ENCODE data around the gene GSG1. TPM values are rescaled to one million over a fixed set of nuclear protein-coding genes. Genes with fewer than 3 reads are reported as not detected.
A peak's percentile ranks its signal among the peaks of the same experiment; 100 is the strongest.
"Not testable (repeated sequence)": the region's sequence is repeated elsewhere in the genome, so short reads cannot be mapped to it uniquely, and the experiment has no call there.

The GSG1 gene
- total RNA-seq, 1 experiment from 2014 or later, result not detected

DNA sequence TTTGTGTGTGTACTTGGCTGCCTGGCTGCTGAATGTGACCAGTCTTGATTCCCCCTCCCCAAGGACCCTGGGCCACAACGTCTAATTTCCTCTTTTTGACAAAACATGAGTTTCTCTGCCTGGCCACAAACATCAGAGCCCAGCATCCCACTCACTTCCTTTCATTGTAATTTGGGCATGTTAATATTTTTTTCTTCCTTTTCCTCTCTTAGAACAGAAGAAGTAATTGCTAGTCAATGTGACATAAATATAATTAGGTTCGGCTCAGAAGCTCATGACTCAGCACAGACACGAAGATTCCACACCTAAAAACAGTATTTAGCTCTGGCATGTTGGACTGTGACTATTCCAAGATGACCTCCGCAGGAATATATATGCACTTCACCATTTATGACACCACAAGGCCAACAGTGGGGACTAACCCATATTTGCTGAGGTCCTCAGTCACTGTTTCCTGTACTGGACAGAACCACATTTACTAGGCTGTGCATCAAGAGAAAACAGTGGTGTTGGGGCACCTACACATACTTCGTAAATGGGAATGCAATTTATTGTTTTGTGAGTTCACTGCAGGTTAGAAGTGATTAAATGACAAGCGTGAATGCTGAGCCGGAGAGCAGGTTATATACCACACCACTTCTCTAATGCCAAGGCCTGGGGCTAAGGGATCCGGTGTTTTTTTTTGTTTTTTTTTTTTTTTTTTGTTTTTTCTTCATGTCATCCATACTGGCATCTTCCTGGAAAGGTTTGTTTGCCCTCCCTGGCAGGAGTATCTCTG lies 4.2 kb downstream of the GSG1 start:
- in situ Hi-C loops (cut with HindIII; ENCODE audit: low pct_unique_long_range_greater_than_20kb, low sequenced_read_pairs), result no loop called here
- DNase-seq (ENCODE audit: low read depth, low spot score), result no peak

DNA sequence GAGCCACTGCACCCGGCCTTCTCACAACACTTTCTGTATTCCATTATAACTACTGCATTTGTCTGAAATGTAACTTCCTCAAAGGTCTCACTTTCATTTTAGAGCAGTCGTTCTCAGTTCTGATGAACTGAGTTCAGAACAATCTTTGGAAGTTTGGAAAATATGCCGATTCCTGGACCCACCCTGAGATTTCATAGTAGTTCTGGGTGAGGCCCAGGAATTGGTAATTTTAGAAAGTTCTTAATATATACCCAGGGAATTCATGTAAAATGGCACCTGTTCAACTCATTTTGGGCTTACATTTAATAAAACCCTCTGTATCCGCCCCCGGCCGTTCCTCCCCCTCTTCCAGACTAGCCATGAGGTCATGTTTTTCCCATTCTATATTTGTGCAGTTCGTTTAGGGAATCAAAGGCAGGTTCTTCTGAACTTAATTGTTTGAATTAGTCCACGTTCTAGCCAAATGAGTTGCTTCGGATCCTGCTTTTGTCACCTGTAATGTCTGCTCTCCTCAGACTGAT lies 5.9 kb downstream of the GSG1 start:
- in situ Hi-C loops (cut with HindIII; ENCODE audit: low pct_unique_long_range_greater_than_20kb, low sequenced_read_pairs), result no loop called here
- no peak for DNase-seq (ENCODE audit: low read depth, low spot score)

DNA sequence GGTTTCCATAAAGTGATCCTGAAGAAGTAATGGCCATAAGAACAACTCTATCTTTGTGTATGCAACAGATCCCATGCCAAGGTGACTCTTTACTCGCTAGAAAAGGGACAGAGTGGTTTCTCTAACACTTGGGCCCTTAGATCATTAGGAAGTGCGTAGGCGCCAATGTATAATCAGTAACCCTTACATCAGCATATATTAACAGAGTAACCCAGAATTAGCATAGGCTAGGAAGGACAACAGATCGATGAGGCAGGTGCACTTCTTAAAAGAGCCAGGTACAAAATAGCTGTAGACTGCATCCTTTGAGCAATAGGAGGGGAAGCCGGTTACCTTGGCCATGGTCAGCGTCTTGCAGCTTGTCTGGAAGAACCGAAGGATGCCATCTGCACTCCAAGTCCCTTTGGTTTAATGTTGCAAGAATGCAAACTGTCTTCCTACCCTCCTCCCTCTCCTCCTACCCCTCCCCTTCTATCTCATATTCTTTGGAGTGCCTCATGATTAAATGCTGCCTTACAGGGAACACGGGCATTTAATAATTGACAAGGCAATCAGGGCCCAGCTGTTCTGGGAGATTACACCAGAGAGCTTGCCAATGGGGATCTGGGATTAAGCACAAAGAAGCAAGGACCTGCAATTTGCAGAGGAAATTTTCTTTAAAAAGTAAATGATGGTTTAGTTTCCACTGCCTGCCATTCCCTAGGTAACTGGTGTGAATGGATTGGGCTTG lies 8.0 kb downstream of the GSG1 start:
- in situ Hi-C loops (cut with HindIII; ENCODE audit: low pct_unique_long_range_greater_than_20kb, low sequenced_read_pairs), result no loop called here
- no peak for DNase-seq (ENCODE audit: low read depth, low spot score)

DNA sequence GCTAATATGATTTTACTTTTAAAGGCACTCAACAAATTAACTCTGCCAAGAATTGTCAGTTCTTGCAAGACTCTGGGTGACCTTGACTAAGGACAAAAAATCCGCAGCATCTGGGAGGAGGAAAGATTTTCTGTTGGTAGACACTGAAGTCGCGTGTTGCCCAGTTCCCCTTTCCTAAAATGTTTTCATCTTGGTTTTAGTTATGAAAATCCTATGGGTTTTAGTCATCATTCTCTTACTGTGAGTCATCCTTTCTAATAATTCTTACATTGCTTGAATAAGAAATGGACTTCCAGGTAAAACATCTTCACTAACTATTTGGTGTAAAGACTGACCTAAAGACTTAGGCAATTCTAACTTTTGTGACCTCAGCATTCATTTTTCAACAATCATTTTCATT lies 9.1 kb downstream of the GSG1 start:
- in situ Hi-C loops (cut with HindIII; ENCODE audit: low pct_unique_long_range_greater_than_20kb, low sequenced_read_pairs), result no loop called here
- no peak for DNase-seq (ENCODE audit: low read depth, low spot score)

DNA sequence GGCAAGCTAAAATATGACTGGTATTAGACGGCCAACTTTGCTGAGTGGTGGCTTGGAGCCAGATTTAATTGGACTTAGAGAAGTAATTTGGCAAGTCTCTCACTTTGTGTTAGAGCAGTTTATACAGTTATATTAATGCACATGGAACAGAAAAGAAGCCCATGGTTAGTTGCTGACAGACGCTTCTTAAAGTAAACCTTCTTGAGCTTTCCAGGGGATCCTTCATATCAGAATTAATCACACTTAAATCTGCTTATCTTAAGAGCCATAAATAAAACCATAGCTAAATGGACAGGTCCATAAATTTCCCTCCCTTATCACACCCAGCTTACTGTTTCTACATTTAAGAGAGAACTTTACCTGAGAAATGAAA lies 9.6 kb downstream of the GSG1 start:
- in situ Hi-C loops (cut with HindIII; ENCODE audit: low pct_unique_long_range_greater_than_20kb, low sequenced_read_pairs), result no loop called here
- no peak for DNase-seq (ENCODE audit: low read depth, low spot score)

DNA sequence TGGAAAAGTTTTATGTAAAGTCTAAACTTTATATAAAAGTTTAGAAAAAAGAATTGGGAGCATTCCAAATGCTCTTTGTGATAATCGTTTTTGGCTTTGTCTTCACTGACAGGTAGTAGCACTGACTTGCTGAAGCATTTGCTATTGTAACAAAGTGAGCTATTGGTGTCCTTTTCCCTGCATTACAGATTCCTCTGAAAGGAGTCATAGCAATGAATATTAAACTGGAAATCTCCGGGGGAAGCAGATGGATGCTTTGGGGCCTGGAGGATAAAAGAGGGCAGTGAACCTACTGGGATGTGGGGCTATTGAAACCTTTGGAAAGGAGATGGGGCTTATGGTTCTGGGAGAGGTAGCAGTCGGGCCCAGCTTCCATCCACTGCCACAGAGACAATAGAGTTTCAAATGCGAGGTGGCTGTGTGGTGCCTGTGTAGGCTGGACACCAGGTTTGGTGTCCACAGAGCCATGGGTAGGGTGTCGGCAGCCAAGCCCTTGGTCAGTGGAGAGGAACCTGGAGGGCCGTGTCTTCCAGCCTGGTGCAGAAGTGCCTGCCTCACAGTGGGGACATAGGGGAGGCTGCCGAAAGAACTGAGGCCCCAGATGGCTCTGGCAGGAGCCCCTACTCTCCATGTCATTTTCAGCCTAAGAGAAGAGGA lies 10.1 kb downstream of the GSG1 start:
- no peak for DNase-seq (ENCODE audit: low read depth, low spot score)
- in situ Hi-C loops (cut with HindIII; ENCODE audit: low pct_unique_long_range_greater_than_20kb, low sequenced_read_pairs), result no loop called here

DNA sequence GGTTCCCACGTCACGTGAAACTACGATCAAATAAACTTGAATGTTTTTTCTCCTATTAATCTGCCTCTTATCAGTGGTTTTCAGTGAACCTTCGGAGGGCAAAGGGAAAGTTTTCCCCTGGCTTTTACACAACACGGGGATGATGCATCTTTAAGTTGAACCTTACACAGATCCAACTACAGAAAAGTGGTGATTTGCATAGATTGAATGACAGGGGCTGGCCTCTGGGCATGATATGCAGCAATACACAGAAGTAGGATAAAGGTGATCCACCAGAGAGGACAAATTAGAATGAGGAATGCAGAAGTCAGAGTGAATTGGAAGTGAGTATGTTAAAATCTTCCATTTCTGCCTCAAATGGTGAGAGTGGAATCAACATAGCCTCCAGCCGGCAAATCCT lies 11.6 kb downstream of the GSG1 start:
- no peak for DNase-seq (ENCODE audit: low read depth, low spot score)
- in situ Hi-C loops (cut with HindIII; ENCODE audit: low pct_unique_long_range_greater_than_20kb, low sequenced_read_pairs), result no loop called here

DNA sequence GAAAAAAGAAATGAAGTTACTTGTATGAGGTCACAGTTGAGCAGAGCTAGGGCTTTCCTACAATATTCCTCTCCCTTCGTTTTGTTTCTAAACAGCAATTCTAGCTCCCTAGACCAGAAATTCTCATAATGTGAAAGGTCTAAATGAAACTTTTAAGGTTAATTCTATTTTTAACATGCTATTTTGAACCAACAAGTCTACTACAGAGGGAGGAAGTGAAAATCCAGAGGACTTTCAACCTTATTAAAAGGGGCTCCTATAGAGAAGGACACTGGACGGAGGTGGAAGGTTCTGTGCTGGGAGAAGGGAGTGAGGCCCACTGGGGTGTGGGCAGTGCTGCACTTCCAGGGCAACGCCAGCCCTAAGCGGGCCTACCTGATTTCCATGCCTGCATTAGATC lies 13.4 kb downstream of the GSG1 start:
- no peak for DNase-seq (ENCODE audit: low read depth, low spot score)
- in situ Hi-C loops (cut with HindIII; ENCODE audit: low pct_unique_long_range_greater_than_20kb, low sequenced_read_pairs), result no loop called here

DNA sequence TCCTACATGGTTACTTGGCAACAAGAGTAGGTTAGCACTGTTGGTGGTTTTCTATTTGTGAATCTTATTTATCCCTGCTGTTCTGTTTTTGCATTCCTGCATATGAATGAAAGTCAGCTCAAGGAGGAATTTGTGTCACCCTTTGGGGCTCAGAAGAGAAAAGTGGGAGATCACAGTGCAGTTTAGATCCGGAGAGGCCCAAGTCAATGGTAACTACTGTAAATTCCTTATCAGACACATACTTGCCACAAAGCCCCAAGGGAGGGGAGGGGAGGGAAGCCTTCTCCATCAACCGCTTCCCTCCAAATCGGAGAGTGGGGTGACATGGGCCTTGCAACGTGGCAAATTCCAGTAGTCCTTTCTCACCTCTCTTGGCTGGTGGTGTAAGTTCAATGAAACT lies 15.0 kb downstream of the GSG1 start:
- no peak for DNase-seq (ENCODE audit: low read depth, low spot score)
- in situ Hi-C loops (cut with HindIII; ENCODE audit: low pct_unique_long_range_greater_than_20kb, low sequenced_read_pairs), result no loop called here

DNA sequence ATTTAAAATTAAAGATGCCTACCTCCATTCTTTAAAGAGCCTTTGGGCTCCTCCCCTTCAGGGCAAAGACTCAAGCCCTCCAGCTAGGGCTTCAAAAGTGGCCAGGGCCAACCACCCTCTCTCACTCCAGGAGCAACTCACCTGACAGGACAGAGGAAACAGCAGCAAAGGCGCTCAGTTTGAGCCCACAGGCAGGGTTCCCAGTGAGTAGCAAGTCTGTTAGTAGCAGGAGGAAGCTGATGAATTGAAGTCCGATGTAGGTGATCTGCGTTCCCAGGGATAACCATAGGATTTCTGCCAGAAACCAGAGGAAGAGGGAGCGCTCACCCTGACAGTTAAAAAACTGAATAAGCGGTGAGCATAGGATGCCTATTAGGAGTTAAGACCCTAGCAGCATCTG lies 15.7 kb downstream of the GSG1 start:
- in situ Hi-C loops (cut with HindIII; ENCODE audit: low pct_unique_long_range_greater_than_20kb, low sequenced_read_pairs), result no loop called here
- no peak for DNase-seq (ENCODE audit: low read depth, low spot score)

DNA sequence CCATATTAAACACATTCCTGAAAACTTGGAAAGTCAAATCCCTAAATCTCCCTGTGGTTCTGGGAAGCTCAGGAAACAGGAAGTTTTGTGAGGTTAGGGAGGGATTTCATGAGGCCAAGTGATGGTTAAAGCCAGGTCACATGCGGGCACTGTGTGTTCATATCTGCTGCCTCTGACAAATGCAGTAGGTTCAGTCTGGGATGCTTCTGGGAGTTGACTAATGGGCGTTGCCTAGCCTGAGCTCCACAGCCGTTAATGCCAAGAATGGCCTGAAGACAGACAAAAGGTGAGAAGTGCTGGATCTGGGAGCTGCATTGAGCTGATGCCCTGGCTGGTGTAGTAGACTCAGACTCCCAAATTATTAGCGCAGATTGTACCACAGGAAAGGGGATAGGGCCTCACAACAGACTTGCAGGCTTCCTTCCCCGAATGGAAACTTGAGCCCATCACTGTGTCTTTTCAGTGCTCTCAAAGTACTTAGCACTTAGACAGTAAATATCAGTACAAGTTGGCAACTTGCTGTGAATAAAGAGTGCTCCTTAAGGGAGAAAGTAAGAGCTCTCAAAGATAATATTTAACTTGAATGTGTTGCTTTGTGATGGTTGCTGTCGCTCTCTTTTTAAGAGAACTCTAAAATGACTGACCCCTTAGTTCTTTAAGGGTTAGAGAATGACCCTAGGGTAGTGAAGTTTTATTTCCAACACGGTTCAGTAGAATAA lies 17.3 kb downstream of the GSG1 start:
- in situ Hi-C loops (cut with HindIII; ENCODE audit: low pct_unique_long_range_greater_than_20kb, low sequenced_read_pairs), result no loop called here
- no peak for DNase-seq (ENCODE audit: low read depth, low spot score)

DNA sequence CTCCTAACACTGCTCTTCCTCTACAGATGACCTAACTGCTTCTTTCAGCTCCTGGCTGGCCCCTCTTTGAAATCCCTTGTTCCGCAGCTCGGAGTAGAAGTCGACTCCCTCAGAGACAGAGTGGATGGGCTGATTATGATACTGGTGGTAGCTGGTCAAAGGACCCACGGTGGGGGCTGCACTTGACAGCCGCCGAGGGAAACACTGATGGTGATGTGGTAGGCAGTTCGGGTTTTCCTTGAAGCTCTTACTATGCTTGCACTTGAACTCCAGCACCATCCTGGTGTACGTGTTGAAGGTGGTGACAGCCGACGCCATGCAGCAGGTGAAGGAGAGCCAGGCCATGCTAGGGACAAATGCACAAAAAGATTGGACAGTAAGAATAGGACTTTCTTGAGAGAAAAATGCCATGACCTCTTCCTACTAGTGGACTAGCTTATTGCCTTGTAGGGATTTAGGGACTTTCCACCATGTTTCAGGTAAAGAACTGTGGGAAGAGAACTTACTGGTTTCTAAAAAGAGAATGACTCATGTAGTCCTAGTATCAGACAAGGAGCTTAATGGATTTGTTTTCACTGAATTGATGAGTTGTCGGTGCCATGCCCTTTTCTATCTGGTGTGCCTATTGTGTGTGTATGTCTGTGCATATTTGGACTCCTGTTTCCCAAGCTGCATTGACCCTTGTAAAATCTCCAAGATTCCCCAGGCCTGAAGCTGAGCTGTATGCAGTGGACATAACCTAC lies 18.4 kb downstream of the GSG1 start:
- DNase-seq (ENCODE audit: low read depth, low spot score), result no peak
- in situ Hi-C loops (cut with HindIII; ENCODE audit: low pct_unique_long_range_greater_than_20kb, low sequenced_read_pairs), result no loop called here

DNA sequence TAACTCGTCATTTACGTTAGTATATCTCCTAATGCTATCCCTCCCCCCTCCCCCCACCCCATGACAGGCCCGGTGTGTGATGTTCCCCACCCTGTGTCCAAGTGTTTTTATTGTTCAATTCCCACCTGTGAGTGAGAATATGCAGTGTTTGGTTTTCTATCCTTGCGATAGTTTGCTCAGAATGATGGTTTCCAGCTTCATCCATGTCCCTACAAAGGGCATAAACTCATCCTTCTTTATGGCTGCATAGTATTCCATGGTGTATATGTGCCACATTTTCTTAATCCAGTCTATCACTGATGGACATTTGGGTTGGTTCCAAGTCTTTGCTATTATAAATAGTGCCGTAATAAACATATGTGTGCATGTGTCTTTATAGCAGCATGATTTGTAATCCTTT lies 19.8 kb downstream of the GSG1 start:
- in situ Hi-C loops (cut with HindIII; ENCODE audit: low pct_unique_long_range_greater_than_20kb, low sequenced_read_pairs); DNase-seq (ENCODE audit: low read depth, low spot score): not testable (repeated sequence)

DNA sequence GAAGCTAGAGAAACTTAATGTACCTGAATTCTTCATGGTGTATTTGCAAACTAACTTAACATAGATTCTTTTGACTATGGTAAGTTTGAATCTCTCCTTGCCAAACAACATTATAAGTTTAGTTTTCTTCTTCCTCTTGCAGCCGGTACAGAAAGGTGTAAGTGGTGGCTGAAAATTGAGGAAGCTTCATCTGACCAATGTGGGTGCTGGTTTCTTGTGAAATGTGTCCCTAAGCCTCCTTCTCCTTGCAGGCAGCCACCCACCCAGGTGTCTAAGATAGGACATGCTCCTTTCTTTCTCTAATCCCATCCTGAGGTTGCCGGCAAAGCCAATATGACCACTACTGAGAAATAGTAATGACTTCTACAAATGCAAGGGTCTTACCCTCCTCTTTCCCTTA lies 20.6 kb downstream of the GSG1 start:
- in situ Hi-C loops (cut with HindIII; ENCODE audit: low pct_unique_long_range_greater_than_20kb, low sequenced_read_pairs), result no loop called here
- DNase-seq (ENCODE audit: low read depth, low spot score), result no peak

DNA sequence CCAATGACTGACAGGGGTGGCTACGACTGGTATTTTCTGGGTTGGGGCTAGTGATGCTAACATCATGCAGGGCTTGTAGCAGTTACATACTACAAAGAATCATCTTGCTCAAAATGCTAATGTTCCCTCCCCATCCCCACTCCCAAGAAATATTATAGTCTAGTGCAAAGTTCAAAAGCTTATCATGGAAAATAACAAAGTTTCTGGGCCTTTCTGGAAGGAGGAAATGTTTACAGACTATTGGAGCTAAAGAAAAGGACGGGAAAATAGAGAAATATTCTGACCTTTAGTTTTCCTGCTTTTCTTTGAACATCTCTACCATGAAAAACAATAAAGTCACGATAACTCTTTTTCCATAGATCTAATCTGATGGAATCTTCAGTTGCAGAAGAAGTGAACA lies 23.2 kb downstream of the GSG1 start:
- DNase-seq (ENCODE audit: low read depth, low spot score), result no peak
- in situ Hi-C loops (cut with HindIII; ENCODE audit: low pct_unique_long_range_greater_than_20kb, low sequenced_read_pairs), result no loop called here

DNA sequence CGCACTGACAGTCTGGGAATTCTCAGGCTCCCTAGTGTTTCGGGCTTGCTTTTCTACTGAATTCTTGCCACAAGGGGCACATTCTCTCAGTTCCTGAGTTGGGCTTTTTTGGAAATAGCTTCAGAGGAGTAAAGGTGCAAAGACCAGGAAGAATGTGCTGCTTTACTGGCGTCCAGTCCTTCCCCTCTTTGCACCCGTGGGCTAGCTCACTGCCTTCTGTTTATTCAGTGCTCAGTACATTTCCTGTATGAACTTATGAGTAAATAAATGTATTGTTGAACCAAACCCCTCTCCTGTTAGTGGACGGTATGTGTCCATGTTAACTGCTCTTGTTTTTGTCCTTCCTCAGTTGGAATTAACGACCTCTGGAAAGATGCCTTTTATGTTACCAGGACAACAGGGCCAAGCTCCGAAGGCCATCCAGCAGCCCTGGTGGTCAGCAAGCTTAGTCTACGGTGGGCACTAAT lies 24.0 kb downstream of the GSG1 start:
- DNase-seq (ENCODE audit: low read depth, low spot score), result peak; percentile 22
- in situ Hi-C loops (cut with HindIII; ENCODE audit: low pct_unique_long_range_greater_than_20kb, low sequenced_read_pairs), result no loop called here

DNA sequence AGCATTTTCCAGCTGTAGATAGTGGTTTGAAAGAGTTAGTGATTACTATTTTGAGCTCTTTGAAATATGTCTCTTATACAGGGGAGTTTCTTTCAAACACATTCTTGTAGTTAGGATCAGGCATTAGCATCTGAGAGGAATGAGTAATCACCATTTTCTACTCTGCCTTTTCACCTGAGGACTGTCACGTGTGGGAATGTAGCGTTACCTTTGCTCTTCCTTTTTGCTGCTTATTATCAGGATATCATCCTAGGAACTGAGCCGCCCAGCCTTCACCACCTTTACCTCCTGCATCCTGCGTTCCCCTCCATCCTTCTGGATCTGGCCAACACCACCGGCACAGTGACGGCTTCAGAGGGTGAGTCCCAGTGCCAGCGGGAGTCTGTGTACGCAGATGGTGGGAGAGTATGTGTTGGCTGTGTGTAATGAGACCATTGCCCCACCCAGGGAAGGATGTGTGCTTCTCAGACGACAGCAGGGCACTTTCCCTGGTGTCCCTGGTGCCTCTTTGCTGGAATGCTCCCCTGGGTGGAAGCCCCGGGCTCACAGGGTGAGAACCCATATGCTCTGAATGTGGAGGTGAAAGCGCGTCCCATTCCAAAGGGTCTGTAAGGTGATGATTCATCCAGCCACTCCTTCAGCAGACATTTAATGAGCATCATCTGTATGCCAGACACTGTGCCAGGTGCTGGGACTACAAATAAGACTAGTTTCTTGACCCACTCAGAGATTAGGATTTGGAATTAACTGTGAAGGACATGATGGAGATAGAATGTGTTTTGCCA lies 27.5 kb downstream of the GSG1 start:
- in situ Hi-C loops (cut with HindIII; ENCODE audit: low pct_unique_long_range_greater_than_20kb, low sequenced_read_pairs), result no loop called here

More for the DNA sequence above, 27.5 kb downstream of the GSG1 start:
- no peak for DNase-seq (ENCODE audit: low read depth, low spot score)
